Testis (tissue), 3 donors: ENCODE measurements around the gene ABL2. TPM values are rescaled to one million over a fixed set of nuclear protein-coding genes. Genes with fewer than 3 reads are reported as not detected.
"Not testable (repeated sequence)": the region's sequence is repeated elsewhere in the genome, so short reads cannot be mapped to it uniquely, and the experiment has no call there.

Experiments
- DNase-seq: peaks from one replicate; pipeline ENCODE4 v3.0.0-alpha.2; 2019
- H3K27ac ChIP-seq, 2 donors: fragments of 200-600 bp; sonication (generic); one replicate each; pipeline ENCODE4 v1.5.1; 2019
- H3K27me3 ChIP-seq: fragments of 200-600 bp; sonication (generic); one replicate; pipeline ENCODE4 v1.5.1; 2019
- H3K36me3 ChIP-seq: fragments of 200-600 bp; sonication (generic); one replicate; pipeline ENCODE4 v1.5.1; 2017; ENCODE audit warnings: low read depth; ENCODE audit errors: missing control alignments
- H3K4me1 ChIP-seq: fragments of 200-600 bp; sonication (generic); one replicate; pipeline ENCODE4 v1.5.1; 2019
- H3K4me3 ChIP-seq, 2 donors: fragments of 200-600 bp; sonication (generic); one replicate each; pipeline ENCODE4 v1.5.1; 2017 to 2019
- H3K9me3 ChIP-seq: fragments of 200-600 bp; sonication (generic); one replicate; pipeline ENCODE4 v1.5.1; 2017
- CTCF ChIP-seq, 3 experiments: fragments of 450-650 bp in 2 of 3; fragments of 200-600 bp in 1 of 3; sonication (generic) in 1 of 3; IDR thresholded peaks; one replicate each; pipeline ENCODE4 v1.5.1; 2016 to 2019; ENCODE audit warnings: antibody characterized with exemption in 3 of 3, mild to moderate bottlenecking in 2 of 3, moderate library complexity in 1 of 3
- POLR2A ChIP-seq: fragments of 450-650 bp; IDR thresholded peaks from one replicate; pipeline ENCODE4 v1.6.1; 2017; ENCODE audit warnings: antibody characterized with exemption, mild to moderate bottlenecking, moderate library complexity
- WGBS, 2 donors: methylation state at CpG; one replicate each; pipeline ENCODE4 v1.1.5; 2018; 5-methylcytosine and 5-hydroxymethylcytosine counted together
- intact Hi-C: fragments of 100-400 bp; cut with DNase I; formaldehyde crosslinking; loops from one replicate; pipeline ENCODE4 v1.15.1; 2023; ENCODE audit warnings: low total_unique reads
- polyA plus RNA-seq: library from polyadenylated mRNA; stranded (reverse); fragments of 350-450 nt; fragmentation: Illumina TruSeq; extraction: RNeasy Lipid Tissue Mini Kit (QIAGEN cat#74804); gene quantifications from one replicate; pipeline ENCODE4 v1.2.3, GENCODE V29; 2014; ENCODE audit warnings: low read depth, low replicate concordance; ENCODE audit not compliant: insufficient read depth
- total RNA-seq, 2 donors: library from RNA; depleted of rRNA; stranded (reverse); fragments of >200 nt; gene quantifications; one replicate each; pipeline ENCODE4 v1.2.3, GENCODE V29; 2016

ABL2 gene
- total and polyA plus RNA-seq, 3 donors from 2014 or later, result 12.4 to 22.9 (median 21.9) TPM

DNA sequence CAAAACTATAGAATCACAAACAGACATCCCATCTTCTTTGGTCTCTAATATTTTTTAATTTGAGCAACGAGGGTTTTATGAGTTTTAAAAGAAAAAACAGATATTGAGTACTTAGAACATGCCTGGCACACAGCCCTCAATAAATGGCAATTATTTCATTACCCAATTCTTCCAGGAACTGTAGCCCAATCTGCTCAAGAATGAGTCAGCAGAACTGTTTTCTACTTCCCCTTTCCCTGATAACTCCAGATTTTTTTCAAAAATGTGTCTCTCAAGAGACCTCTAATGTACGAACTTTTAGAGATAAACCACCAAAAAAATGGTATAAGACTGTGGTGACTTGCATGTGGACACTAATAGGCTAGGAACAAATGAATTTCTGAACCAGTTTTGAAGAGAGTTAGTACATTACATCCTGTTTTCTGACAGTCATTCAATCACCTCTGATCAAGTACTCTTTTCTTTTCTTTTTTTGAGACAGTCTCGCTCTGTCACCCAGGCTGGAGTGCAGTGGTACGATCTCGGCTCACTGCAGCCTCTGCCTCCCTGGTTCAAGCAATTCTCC is 11.5 kb downstream of the ABL2 start:
- no peaks in the 10 kb centered on the region for H3K36me3 ChIP-seq
- H3K27me3 ChIP-seq, result no peaks in the 10 kb centered on the region
- H3K9me3 ChIP-seq, result no peaks in the 10 kb centered on the region
- intact Hi-C loops, result no loop called here
- no peak for TF ChIP-seq POLR2A
- TF ChIP-seq CTCF (IDR thresholded peaks at IDR 0.05), result no peak
- DNase-seq, result no peak
- WGBS, 2 donors, result 62 to 66% methylated on average over 5 of the region's 5 CpGs
- H3K4me1 ChIP-seq, result no peaks in the 10 kb centered on the region
- H3K27ac ChIP-seq, result peak overlapping the region; percentile 4 to 54
- no peak overlapping the region for H3K4me3 ChIP-seq

DNA sequence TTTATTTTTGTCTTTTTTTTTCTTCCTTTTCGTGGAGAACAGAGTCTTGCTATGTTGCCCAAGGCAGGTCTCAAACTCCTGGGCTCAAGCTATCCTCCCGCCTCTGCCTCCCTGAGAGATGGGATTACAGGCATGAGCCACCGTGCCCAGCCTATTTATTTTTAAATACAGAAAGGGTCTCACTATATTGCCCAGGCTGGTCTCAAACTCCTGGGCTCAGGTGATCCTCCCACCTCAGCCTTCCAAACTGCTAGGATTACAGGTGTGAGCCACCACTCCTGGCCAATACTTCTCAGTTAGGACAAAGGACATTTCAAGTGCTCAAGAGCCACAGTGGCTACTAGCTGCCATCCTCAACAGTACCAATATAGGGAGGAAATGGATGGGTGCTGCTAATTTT is 16.2 kb downstream of the ABL2 start:
- 94 to 96% methylated on average over 3 of the region's 3 CpGs for WGBS, 2 donors
- intact Hi-C loops, H3K9me3 ChIP-seq: not testable (repeated sequence)

GRCh38 chr1:179208681-179209477 is 20.6 kb downstream of the ABL2 start:
- H3K27ac ChIP-seq, result no peak overlapping the region
- TF ChIP-seq CTCF (IDR thresholded peaks at IDR 0.05), result no peak
- intact Hi-C loops, result no loop called here

More for the DNA sequence above, 16.2 kb downstream of the ABL2 start:
- H3K4me1 ChIP-seq, H3K36me3 ChIP-seq, H3K27me3 ChIP-seq, H3K27ac ChIP-seq, DNase-seq, H3K4me3 ChIP-seq: not testable (repeated sequence)

GRCh38 chr1:179206812-179207211 is 22.7 kb downstream of the ABL2 start:
- TF ChIP-seq CTCF (IDR thresholded peaks at IDR 0.05), result no peak
- TF ChIP-seq POLR2A, result no peak
- Histone ChIP-seq H3K27ac (peak overlapping the region; percentile 5 to 21), H3K4me3 (no peak overlapping the region), H3K9me3 (no peaks in the 10 kb centered on the region), H3K36me3 (no peaks in the 10 kb centered on the region), H3K4me1 (peaks cover 22% of the 10 kb centered on the region), H3K27me3 (no peaks in the 10 kb centered on the region)
- WGBS, 2 donors, result 59 to 60% methylated on average over 3 of the region's 3 CpGs
- DNase-seq, result no peak
- intact Hi-C loops, result no loop called here

More at GRCh38 chr1:179208681-179209477, 20.6 kb downstream of the ABL2 start:
- Histone ChIP-seq H3K27me3 (no peaks in the 10 kb centered on the region), H3K4me3 (no peak overlapping the region), H3K9me3 (no peaks in the 10 kb centered on the region), H3K36me3 (no peaks in the 10 kb centered on the region), H3K4me1 (peaks cover 22% of the 10 kb centered on the region)
- WGBS, 2 donors, result 76 to 77% methylated on average over 1 of the region's 1 CpG
- no peak for DNase-seq

- H3K27ac ChIP-seq, result no peak overlapping the region
- TF ChIP-seq POLR2A (no peak), CTCF (IDR thresholded peaks at IDR 0.05) (no peak)
- intact Hi-C loops, result no loop called here
- H3K27me3 ChIP-seq, result no peaks in the 10 kb centered on the region
- H3K36me3 ChIP-seq, result no peaks in the 10 kb centered on the region
- 87 to 90% methylated on average over 4 of the region's 4 CpGs for WGBS, 2 donors
- no peaks in the 10 kb centered on the region for H3K9me3 ChIP-seq
- no peak for DNase-seq
- no peak overlapping the region for H3K4me3 ChIP-seq
- peaks cover 22% of the 10 kb centered on the region for H3K4me1 ChIP-seq
Measured at GRCh38 chr1:179205284-179205683, 24.2 kb downstream of the ABL2 start.
